ENCODE measurements around the gene BBOX1. TPM values are rescaled to one million over a fixed set of nuclear protein-coding genes. Genes with fewer than 3 reads are reported as not detected.

BBOX1 gene
- total RNA-seq, 1 experiment from 2014 or later, result not detected

GRCh38 chr11:27008811-27009535 is 31.6 kb upstream of the BBOX1 start:
- TF ChIP-seq CEBPB (IDR thresholded peaks at IDR 0.05; ENCODE audit: low read depth) (no peak), EGR1 (IDR thresholded peaks at IDR 0.05; ENCODE audit: low read depth) (no peak), SP1 (IDR thresholded peaks at IDR 0.05; ENCODE audit: low read depth) (no peak), YY1 (IDR thresholded peaks at IDR 0.05; ENCODE audit: extremely low read depth, insufficient replicate concordance, low read depth, low read length) (no peak), RAD21 (IDR thresholded peaks at IDR 0.05; ENCODE audit: low read depth) (no peak), JUND (IDR thresholded peaks at IDR 0.05) (no peak), CBX3 (IDR thresholded peaks at IDR 0.05; ENCODE audit: low read depth) (no peak), CTCF (IDR thresholded peaks at IDR 0.05 in 2 of 3, conservative IDR thresholded peaks at IDR 0.05 in 1 of 3; ENCODE audit: borderline replicate concordance in 1 of 3, insufficient read depth in 1 of 3, low read depth in 2 of 3, low read length in 2 of 3) (no peak), POLR2A (IDR thresholded peaks at IDR 0.05; ENCODE audit: borderline replicate concordance, extremely low read depth, insufficient read depth, insufficient read length) (no peak), POLR2AphosphoS5 (IDR thresholded peaks at IDR 0.05; ENCODE audit: low read depth, low read length) (no peak), SIN3A (IDR thresholded peaks at IDR 0.05; ENCODE audit: low read depth) (no peak), EZH2 (IDR thresholded peaks at IDR 0.05) (no peak), EZH2phosphoT487 (IDR thresholded peaks at IDR 0.05; ENCODE audit: borderline replicate concordance) (no peak), ELF1 (IDR thresholded peaks at IDR 0.05; ENCODE audit: borderline replicate concordance, low read depth) (no peak), ZBTB33 (IDR thresholded peaks at IDR 0.05; ENCODE audit: extremely low read depth, insufficient replicate concordance, low read length) (no peak), ZNF274 (IDR thresholded peaks at IDR 0.05; ENCODE audit: low read depth, low read length) (no peak), TCF7L2 (IDR thresholded peaks at IDR 0.05; ENCODE audit: borderline replicate concordance, extremely low read depth, insufficient read depth, insufficient read length) (no peak), SRF (IDR thresholded peaks at IDR 0.05; ENCODE audit: low read depth) (no peak)

More at GRCh38 chr11:27008811-27009535, 31.6 kb upstream of the BBOX1 start:
- 0 out of 4 replicates have a peak, but pooled peaks cover 0 to 3% of the 10 kb centered on the region in 2 experiments for H3K9me3 ChIP-seq (ENCODE audit: control insufficient read depth in 1 of 2, insufficient read depth in 1 of 2, low read depth in 1 of 2, low read length in 2 of 2)
- H3K4me1 ChIP-seq (ENCODE audit: control insufficient read depth in 1 of 2, insufficient read depth in 2 of 2, low read length in 2 of 2), result no peaks in the 10 kb centered on the region
- no peak overlapping the region for H3K27ac ChIP-seq (ENCODE audit: low read depth, low read length)
- ChIA-PET RAD21 (ENCODE audit: low non-redundant PET in 1 of 2, low total read pairs in 2 of 2, uncharacterized antibody in 2 of 2, unreplicated experiment in 2 of 2) (no interaction called here), CTCF (no interaction called here), POLR2A (no interaction called here)
- H3K9me2 ChIP-seq (ENCODE audit: insufficient read depth), result no peaks in the 10 kb centered on the region
- ATAC-seq, result no peak
- BruUV-seq (replicated peaks), result no TSS peak
- no peak overlapping the region for H3K9ac ChIP-seq (ENCODE audit: low read length)
- intact Hi-C loops (cut with micrococcal nuclease), result no loop called here
- H2AFZ ChIP-seq (ENCODE audit: low read depth, low read length, poor library complexity, severe bottlenecking), result no peak overlapping the region
- H3K27me3 ChIP-seq (ENCODE audit: insufficient read depth, low read length), result no peaks in the 10 kb centered on the region
- no peaks in the 10 kb centered on the region for H3K79me2 ChIP-seq (ENCODE audit: insufficient read depth, low read length)
- H3K36me3 ChIP-seq (ENCODE audit: control insufficient read depth in 1 of 2, insufficient read depth in 2 of 2, low read length in 2 of 2), result no peaks in the 10 kb centered on the region
- H4K20me1 ChIP-seq (ENCODE audit: insufficient read depth), result no peaks in the 10 kb centered on the region
- no peak overlapping the region for H3K4me2 ChIP-seq (ENCODE audit: low read length)
- no peak for DNase-seq (ENCODE audit: low read depth, low spot score)
- no peak overlapping the region for H3K4me3 ChIP-seq (replicated peaks in 1 of 2; ENCODE audit: low read depth in 1 of 2, low read length in 2 of 2)

All from HCT116 (cell line).